HG03045 (cell line): Measurements from ENCODE around the gene RETREG1.

Source experiments
- ATAC-seq: cut with Tn5 transposase; IDR thresholded peaks from one replicate; pipeline ENCODE4 v1.9.1; 2021; ENCODE audit warnings: mild to moderate bottlenecking, moderate library complexity; ENCODE audit not compliant: unreplicated experiment

Gene RETREG1

GRCh38 chr5:16534280-16534679 lies 82.5 kb downstream of the RETREG1 start:
- no peak for ATAC-seq

DNA sequence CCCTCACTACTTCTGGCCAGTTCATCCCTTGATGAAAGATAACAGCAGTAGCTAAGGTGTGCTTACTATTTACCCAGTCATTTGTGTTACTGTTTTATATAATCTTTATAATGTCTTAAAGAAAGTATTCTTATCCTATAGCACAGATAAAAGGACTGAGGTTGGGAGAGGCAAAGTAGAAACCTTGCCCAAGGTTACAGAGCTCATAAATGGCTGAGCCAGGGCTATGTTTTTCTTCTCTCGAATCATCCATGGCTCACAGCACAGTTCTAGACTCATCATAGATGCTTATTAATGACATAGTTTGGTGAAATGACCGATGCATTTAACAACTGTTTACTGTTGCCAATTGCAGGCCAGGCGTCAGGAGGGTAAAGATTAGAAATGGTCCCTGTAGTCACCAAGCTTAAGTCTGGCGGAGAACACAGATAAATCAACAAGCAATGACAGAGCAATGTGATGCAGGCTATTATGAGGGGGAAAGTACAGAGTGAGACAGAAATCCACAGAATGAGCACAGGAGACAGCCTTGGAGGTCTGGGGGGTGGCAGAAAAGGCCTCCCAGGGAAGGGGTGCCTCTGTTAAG lies 85.6 kb downstream of the RETREG1 start:
- no peak for ATAC-seq

DNA sequence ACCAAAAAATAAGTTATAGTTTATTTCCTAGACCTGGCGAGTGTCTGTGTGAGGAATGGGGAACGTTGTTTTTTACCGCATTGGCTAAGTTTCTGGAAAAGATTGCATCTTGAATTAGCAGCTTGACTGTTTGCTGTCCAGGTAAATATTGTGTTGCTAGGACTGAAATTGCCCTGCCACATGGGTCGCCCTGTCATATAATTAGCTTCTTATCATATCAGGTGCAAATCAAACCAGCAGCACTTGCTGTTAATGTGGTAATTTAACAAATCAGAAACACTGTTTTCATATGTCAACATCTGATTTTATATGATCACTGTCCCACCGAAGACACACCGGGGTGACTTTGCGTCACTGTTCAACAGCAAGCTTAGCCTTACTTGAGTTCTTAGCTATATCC lies 87.5 kb downstream of the RETREG1 start:
- no peak for ATAC-seq

GRCh38 chr5:16528382-16529110 lies 88.3 kb downstream of the RETREG1 start:
- ATAC-seq = no peak

DNA sequence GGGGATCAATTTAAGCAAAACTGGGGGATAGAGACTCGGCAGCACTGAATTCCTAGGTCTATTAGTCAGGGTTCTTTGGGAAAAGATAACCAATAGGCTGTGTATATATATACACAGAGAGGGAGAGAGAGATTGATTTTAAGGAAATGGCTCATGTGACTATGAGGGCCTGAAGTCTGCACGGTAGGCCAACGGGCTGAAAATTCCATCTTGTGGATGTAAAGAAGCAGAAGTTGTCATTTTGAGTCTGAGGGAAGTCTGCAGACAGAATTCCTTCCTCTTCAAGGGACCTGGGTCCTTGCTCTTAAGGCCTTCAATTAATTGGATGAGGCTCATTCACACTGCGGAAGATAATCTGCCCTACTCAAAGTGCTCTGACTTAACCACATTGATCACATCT lies 91.1 kb downstream of the RETREG1 start:
- ATAC-seq = no peak

DNA sequence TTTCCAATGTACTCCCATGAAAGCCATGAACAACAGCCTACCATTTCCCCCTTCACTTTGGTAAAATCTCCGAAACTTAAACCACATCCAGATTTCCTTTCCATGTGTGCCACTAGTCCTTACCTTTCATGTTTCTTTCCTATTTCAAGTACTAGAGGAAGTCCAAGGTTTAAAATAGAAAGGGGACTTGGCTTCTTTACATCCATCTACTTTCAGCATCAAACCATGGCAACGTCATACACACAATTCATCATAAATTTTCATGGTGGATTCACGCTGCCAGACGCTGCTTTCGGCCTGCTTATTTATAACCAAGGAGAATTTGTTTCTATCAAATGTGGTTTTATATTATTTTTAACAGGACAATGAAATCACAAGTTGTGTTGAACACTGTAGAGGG lies 92.5 kb downstream of the RETREG1 start:
- ATAC-seq = no peak

GRCh38 chr5:16521521-16522483 lies 95.0 kb downstream of the RETREG1 start:
- no peak for ATAC-seq

- ATAC-seq = no peak
Observed at GRCh38 chr5:16520841-16521240, 96.0 kb downstream of the RETREG1 start.

DNA sequence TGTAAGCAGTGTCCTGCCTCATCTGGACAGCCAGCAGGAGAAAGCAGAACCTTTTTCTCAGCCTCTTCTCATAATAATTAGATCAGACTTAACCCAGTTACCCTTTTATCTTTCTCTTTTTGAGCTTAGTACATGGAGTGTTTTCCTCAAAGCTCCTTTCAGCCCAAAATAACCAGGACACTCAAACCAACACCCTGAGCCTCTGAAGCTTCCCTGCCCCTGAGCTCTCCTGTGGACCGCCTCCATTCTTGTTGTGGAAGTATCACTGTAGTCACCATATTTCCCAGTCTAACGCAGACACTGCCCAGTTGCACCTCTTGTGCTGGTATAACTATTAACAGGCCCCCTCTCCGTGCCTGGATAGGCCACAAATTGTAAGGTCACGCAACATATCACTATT lies 97.4 kb downstream of the RETREG1 start:
- no peak for ATAC-seq

DNA sequence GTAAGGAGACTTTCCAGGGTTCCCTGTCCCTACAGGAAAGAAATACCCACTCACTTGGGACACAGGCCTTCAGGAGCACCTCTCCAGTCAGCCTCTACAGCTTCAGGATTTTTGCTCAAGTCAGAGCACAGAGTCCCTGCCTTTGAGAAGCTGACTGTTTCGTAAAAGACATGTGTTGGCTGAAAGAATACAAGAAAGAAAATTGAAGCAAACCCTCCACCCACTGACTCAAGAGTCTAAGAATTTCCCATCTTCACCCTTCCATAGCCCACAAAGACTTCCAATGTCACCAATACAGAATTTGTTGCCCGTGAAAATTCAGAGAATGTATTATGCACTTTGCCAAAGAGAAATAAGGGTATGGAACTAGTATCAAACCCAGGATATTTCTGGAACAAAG lies 98.2 kb downstream of the RETREG1 start:
- no peak for ATAC-seq

- ATAC-seq = no peak
Observed at GRCh38 chr5:16515532-16515931, 101.3 kb downstream of the RETREG1 start.

GRCh38 chr5:16510098-16510497 lies 106.7 kb downstream of the RETREG1 start:
- no peak for ATAC-seq

- no peak for ATAC-seq
Observed at GRCh38 chr5:16508730-16509531, 107.9 kb downstream of the RETREG1 start.

GRCh38 chr5:16507716-16508115 lies 109.1 kb downstream of the RETREG1 start:
- ATAC-seq = no peak

DNA sequence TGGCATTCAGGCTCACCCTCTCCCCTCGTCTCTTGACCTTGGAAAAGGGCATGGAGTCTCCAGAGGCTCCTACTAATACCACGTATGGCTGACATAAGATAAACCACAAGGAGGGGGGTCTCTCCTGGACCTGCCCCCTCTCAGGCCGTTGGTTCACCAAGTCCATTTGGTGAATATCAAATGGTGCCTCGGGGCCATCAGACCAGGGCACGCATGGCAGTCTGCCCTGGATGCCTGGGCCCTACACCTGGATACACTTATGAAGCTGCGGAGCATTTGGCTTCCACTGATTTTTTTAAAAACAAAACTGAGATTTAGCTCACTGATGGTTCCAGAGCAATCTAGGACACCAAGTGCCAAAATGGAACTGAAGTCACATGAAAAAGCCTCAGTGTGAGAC lies 110.9 kb downstream of the RETREG1 start:
- no peak for ATAC-seq

GRCh38 chr5:16505140-16505891 lies 111.5 kb downstream of the RETREG1 start:
- ATAC-seq = no peak

DNA sequence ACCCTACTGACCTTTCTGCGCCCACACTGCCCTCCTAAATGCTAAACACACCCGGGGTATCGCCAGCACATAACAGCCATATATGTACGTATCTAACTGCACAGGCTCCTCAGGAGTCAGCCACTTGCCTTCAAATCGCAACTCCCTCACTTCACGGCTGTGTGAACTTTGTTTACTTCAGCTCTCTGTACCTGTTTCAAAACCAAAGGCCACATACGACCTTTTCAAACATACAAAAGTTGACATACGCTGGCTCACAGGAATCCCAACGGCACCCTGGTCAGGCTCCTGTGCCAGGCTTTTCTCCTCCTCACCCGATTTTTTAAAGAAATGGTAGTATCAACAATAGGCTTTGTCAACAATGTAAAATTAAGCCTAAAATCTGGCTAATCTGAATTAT lies 112.2 kb downstream of the RETREG1 start:
- no peak for ATAC-seq

DNA sequence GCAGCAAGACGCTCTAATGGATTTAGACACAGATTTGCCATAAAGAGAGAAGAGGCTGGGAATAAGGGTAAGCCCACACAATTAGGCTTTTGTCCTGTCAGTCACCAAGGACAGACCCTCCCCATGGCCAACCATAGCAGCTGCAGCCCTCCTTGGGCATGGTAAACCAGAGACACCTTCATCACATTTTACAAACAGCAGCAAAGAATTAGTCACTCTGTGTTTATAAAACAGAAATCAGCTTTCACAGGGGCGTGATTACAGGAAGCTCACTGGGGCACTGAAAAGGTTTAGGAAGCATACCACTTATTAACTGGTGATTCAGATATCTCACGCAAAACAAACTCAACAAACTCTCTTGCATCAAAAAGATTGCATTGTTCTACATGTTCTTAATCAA lies 113.9 kb downstream of the RETREG1 start:
- ATAC-seq = no peak

DNA sequence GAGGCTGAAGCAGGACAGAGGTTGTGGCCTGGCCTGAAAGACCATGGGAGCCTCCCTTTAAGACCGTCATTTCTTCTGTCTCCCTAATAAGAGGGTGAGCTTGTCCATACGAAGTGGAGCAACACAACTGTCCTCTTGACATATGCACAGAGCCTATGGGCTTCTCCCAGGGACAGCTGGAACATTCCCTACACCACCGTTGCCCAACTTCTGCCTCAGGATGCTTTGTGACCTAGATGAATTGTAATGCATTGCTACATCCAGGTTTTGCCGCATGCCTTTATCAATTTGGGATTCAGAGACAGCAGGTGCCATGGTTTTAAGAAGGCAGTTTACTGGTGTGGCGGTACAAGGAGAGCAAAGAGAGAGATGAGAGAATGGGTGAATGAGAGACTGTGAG lies 116.8 kb downstream of the RETREG1 start:
- no peak for ATAC-seq

DNA sequence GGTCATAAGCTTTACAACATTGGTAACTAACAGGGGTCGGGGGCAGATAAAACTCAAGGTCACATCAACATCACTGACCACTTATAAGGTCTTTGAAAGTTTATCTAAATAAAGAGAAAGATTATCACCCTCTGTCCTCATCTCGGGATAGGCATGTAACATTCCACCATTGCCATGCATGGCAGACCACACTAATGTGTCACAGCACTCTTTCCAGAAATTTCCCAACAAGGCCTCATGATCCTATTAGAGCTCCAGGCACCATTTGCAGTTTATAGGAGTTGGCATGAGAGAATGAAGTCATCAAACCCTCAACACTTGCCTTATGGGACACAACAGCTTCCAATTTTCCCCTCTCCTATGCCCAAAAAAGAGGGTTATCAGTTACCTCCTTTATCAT lies 119.3 kb downstream of the RETREG1 start:
- no peak for ATAC-seq
